Measurements from ENCODE around the gene KCNQ1.

DNA sequence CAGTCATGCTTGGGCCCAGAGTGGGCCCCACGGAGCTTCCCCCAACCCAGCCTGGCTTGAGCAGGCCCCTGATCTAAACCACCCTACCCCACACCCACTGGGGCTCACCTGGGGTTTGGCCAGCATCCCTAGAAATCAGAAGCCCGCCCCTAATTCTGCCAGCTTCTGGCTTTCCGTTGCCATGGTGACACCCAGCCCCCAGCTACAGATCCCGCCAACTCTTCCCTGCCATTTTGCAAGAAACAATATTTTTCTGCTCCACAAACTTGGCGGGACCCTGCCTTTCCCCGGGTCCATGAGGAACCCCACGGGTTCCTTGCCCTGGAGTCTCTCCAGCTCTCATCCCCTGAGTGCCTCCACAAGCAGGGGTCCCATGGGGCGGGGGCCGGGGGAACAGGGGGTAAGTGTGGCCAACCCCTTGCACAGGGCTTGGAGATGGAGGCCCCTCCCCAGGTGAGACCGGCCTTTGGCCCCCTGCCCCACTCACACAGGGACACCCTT is 350.7 kb downstream of the KCNQ1 start:
- no peak for TF ChIP-seq POLR2A (IDR thresholded peaks at IDR 0.05)
- TF ChIP-seq, protein P1, sequence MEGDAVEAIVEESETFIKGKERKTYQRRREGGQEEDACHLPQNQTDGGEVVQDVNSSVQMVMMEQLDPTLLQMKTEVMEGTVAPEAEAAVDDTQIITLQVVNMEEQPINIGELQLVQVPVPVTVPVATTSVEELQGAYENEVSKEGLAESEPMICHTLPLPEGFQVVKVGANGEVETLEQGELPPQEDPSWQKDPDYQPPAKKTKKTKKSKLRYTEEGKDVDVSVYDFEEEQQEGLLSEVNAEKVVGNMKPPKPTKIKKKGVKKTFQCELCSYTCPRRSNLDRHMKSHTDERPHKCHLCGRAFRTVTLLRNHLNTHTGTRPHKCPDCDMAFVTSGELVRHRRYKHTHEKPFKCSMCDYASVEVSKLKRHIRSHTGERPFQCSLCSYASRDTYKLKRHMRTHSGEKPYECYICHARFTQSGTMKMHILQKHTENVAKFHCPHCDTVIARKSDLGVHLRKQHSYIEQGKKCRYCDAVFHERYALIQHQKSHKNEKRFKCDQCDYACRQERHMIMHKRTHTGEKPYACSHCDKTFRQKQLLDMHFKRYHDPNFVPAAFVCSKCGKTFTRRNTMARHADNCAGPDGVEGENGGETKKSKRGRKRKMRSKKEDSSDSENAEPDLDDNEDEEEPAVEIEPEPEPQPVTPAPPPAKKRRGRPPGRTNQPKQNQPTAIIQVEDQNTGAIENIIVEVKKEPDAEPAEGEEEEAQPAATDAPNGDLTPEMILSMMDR (IDR thresholded peaks at IDR 0.05): no peak
- no peak for TF ChIP-seq EP300 (IDR thresholded peaks at IDR 0.05)
